HG03575 (cell line): Measurements from ENCODE around the gene BNIP5.

Experiments used
- ATAC-seq: cut with Tn5 transposase; IDR thresholded peaks from one replicate; pipeline ENCODE4 v1.9.1; 2021; ENCODE audit not compliant: unreplicated experiment, insufficient number of reproducible peaks, low FRiP score; ENCODE audit errors: extremely low read depth

BNIP5 gene, protein sequence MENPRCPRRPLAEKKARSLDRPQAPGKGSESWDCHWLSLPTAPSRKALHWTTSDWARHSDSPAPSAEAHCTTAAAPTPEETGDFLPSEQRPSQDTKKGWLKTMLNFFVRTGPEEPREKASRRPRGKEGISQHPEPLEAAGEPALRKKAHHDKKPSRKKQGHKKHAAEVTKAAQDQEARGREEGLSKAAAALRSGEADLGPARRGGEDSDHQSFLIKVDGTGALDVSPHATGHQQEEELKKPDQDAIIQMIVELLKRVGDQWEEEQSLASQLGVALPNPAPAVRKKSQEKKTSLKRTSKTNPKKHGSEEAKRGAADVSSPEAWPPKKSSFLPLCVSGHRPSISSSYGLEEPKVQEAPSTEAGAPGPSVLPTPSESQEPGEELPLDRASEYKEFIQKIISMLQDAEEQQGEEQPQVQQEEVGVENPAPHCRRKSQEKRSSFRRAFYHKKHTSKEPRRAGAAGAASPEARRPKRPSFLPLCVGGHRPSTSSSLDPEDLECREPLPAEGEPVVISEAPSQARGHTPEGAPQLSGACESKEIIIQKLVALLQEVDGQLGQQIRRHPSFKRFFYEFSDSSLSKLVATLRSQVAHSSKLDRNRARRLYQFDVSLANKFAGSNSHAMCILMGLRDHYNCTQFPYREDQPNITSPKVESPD

GRCh38 chr6:36336779-36337241, at the start of gene BNIP5:
Gene BNIP5 (minus strand): TSS chr6:36336888. CDS start chr6:36330690, 6,198 bp downstream.
- ATAC-seq = no peak

GRCh38 chr6:36384095-36384494, 47.4 kb upstream of the BNIP5 start:
- ATAC-seq = no peak

DNA sequence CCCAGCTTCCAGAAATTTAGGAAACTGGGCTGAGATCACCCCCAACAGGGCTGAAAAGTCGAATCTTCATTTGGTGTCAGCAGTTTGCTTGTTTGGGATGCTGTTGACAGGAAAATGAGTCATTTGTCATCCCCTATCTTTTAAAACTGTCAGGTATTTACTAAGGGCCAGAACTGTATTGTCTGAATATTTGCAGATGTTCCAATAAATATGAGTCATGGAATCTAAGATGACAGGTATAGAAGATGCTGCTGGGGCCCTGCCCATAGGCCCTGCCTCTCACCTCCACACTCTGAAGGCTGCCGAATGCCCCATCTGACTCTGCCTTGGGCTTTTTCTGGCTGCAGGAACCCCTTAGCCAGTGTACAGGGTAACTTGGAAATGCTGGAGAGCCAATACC, 46.9 kb upstream of the BNIP5 start:
- ATAC-seq = no peak

DNA sequence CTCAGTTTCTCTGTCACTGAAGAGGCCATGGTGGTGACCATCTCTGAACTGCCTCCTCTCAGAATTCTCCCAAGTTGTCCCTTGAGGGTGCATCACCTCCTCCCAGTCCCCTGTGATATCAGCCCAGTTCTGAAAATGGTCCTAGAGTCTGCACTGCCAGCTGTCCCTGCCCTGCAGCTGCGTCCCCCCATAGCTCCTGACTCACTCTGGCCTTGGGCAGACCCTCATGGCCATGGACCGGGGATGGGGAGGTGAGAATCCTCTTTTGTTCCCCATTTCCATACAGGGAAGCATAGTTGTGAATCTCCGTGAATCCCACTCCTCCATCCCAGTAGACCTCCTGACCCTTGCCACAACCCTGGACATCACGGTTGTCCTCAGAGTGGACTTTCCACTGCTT, 46.3 kb upstream of the BNIP5 start:
- no peak for ATAC-seq

DNA sequence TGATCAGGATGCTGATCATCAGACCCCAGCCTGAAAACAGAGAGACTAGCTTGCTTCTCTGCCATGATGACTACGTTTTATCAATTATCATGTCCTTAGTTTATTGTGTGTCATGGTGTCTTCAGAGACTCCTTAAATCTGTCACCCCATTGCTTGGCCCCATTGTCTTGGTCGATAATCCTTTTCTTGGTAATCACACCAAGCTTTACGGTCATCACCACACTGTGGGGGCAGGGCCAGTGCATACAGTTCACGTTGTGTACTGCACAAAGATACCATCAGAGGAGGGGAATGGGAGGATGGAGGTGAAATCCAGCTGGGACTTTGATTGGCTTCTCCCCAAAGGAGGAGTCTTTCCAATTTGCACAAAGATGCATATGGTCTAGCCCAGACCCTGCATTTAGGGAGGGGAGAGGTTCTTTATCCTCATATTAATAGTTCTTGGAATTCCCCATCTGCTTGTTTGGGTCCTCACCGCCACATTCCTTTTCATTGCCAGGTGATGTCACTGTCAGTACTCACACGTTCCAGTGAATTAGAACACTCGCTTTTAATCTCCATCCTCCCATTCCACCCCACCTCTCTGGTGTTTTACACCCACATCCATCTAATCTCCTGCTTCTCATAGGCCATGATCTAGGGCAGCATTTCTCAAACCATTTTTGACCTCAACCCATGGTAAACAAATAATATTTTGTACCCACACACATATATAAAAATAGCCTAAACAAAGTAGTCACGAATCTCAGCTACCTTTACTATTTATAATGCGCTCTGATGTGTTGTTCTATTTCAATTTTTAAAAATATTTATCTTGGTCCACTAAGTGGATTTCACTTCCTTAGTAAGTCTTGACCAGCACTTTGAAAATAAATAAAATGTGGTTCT, 45.1 kb upstream of the BNIP5 start:
- ATAC-seq = no peak

GRCh38 chr6:36380166-36380565, 43.5 kb upstream of the BNIP5 start:
- ATAC-seq = no peak

GRCh38 chr6:36378936-36379335, 42.2 kb upstream of the BNIP5 start:
- ATAC-seq = no peak

DNA sequence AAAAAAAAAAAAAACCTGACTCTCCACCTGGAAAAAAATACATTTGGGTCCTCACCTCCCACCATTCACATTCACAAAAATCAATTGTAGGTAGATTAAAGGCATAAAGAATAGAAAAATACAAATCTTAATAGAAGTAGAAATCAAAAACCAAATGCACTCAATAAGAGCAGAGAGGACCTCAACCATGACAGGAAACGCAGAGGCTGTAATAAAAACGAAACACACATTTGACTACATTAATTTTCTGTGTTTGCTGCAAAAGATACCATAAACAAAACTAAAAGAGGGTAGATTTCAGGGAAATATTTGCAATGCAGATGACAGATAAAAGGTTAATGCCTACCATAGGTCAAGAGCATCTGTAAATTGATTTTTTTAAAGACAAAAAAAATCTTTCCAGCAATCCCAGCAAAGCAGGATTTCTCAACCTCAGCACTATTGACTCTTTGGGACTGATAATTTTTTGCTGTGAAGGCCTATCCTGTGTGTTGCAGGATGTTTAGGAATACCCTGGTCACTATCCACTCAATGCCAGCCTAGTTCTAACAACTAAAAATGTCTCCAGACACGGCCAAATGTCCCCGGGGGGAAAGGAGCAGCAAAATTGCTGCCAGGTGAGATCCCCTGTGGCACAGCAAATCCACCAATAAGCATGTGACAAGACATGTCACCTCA, 41.7 kb upstream of the BNIP5 start:
- no peak for ATAC-seq

GRCh38 chr6:36377594-36377993, 40.9 kb upstream of the BNIP5 start:
- ATAC-seq = no peak

GRCh38 chr6:36376742-36377141, 40.1 kb upstream of the BNIP5 start:
- no peak for ATAC-seq

DNA sequence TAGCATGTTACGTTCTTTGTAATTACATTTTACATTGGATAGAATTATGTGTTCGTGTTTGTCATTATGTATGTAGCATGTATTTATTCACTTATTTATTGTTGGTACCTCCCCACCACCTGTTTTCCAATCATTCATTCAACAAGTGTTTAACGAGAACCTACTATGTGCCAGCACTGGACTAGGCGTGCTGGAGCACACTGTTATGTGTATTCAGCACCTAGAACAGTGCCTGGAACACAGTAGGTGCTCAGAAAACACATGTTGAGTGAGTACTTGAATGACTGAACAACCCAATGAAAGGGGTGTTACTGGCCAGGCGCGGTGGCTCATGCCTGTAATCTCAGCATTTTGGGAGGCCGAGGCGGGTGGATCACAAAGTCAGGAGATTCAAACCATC, 39.5 kb upstream of the BNIP5 start:
- no peak for ATAC-seq

DNA sequence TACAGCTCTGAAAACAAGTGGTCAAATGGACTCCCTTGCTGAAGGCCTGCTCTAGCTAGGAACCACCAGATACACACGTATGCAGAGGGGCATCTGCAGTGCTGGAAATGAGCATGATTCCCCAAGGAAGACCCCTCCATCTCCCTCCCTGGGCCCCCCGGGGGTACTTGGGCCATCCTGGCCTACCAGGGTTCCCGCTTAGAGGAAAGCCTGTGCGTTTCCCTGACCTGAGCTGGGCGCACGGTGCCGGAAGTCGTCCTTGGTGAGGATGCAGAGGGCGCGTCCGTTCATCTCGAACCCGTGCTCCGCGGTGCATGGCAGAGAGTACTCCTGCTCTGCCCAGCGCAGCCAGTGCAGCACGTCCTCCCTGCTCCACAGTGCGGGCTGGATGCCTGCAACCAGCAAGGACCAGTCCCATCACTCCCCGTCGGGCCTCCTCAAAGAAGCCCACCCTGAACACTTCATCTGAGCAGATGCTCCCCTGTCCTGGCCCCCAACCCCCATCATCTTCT, 39.0 kb upstream of the BNIP5 start:
- ATAC-seq = no peak

DNA sequence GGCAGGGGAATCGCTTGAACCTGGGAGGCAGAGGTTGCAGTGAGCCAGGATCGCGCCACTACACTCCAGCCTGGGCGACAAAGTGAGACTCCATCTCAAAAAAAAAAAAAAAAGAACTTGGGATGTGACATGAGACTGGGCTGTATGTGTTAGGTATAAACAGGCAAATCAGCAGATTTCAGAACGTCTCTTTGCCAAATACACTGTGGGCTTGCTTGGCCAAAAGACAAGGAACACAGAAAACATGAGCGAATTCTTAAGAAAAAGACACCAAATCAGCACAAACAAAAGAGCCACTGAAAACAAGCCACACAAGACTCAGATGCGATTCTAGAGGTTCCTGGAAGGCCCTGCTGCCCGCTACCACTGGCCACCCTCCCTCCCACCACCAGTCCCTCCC, 38.3 kb upstream of the BNIP5 start:
- no peak for ATAC-seq

DNA sequence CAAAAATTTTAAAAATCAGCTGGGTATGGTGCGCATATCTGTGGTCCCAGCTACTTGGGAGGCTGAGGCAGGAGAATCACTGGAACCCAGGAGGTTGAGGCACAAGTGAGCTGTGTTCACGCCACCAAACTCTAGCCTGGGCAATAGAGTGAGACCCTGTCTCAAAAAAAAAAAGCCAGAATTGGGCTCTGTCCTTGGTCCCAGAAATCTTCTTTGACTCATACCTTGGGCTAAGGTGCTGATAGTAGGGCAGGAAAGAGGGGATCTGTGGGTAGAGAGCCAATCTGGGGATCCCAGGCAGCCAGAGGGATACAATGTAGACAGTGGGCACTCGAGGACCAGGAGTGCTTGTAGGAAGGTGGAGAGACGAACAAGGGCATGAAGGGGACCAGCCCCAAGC, 37.5 kb upstream of the BNIP5 start:
- ATAC-seq = no peak

- ATAC-seq = no peak
These were observed 36.8 kb upstream of the BNIP5 start for GRCh38 chr6:36373368-36374019.

- ATAC-seq = no peak
These were observed 35.4 kb upstream of the BNIP5 start for GRCh38 chr6:36372088-36372487.

DNA sequence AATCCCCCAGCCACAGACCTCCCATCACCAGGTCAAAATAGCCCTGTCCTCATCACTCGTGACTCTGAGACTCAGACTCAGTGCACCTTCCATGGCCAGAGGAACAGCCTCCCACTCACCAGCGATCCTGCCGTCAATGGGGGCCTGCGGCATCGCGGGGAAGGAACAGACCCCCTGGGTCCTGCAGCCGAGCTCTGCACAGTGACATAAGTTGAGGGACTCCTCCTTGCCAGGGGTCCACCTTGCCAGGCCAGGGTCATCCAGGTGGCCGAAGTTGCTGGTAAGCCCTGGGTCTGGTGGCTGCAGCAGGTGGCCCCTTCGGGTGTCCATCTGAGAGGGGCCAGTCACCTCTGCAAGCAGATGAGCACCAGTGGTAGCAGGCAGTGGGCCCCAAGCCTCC, 34.5 kb upstream of the BNIP5 start:
- ATAC-seq = no peak

GRCh38 chr6:36370638-36371037, 34.0 kb upstream of the BNIP5 start:
- ATAC-seq = no peak
